Endothelial cell of umbilical vein (primary cell): ENCODE measurements around the gene USP6. TPM values are rescaled to one million over a fixed set of nuclear protein-coding genes. Genes with fewer than 3 reads are reported as not detected.

ENCODE experiments used
- BruUV-seq: library from RNA; stranded (reverse); fragments of 400-500 nt; replicated peaks from 2 replicates; lab custom pipeline; 2021; lab: Mats Ljungman, UMichigan
- CTCF ChIA-PET: fragments of 300-600, 350-600 bp; sonication (Branson Sonifier 250); formaldehyde crosslinking; loops from one replicate; lab custom pipeline; 2021; ENCODE audit warnings: antibody characterized with exemption, inconsistent platforms; lab: Charles Lee
- POLR2A ChIA-PET: fragments of 300-600, 350-600 bp; sonication (Branson Sonifier 250); formaldehyde crosslinking; loops from one replicate; lab custom pipeline; 2021; ENCODE audit warnings: antibody characterized with exemption, inconsistent platforms; lab: Charles Lee
- DNase-seq: peaks from one replicate; pipeline ENCODE4 v3.0.0-alpha.2; 2011; ENCODE audit warnings: low read depth, low spot score
- FAIRE-seq: peaks from 2 replicates; lab custom pipeline; 2011; peaks lifted over from hg19 to GRCh38; lab: Jason Lieb, UNC
- H2AFZ ChIP-seq: 2 replicates; pipeline ENCODE4 v1.6.0; 2012; ENCODE audit warnings: low read depth, low read length, control low read depth, inconsistent platforms
- H3K27ac ChIP-seq: 2 replicates; pipeline ENCODE4 v1.5.1; 2011; ENCODE audit warnings: low read depth, mild to moderate bottlenecking, control low read depth, low read length, moderate library complexity; ENCODE audit not compliant: insufficient read depth
- H3K27me3 ChIP-seq, 2 experiments: 2 replicates each; pipeline versions ENCODE4 v1.6.0 to v1.6.1; 2011; ENCODE audit warnings: low read length in 2 of 2, mixed read lengths in 1 of 2; ENCODE audit not compliant: control insufficient read depth in 2 of 2, insufficient read depth in 2 of 2
- H3K36me3 ChIP-seq, 2 experiments: 2 replicates in 1 of 2; 3 replicates in 1 of 2; pipeline ENCODE4 v1.5.1; 2011; ENCODE audit warnings: low read length in 2 of 2, mild to moderate bottlenecking in 1 of 2, moderate library complexity in 1 of 2; ENCODE audit not compliant: control insufficient read depth in 2 of 2, insufficient read depth in 2 of 2; ENCODE audit errors: extremely low read depth in 1 of 2
- H3K4me1 ChIP-seq: 3 replicates; pipeline ENCODE4 v1.5.1; 2011; ENCODE audit warnings: mild to moderate bottlenecking, low read length; ENCODE audit not compliant: control insufficient read depth, insufficient read depth; ENCODE audit errors: extremely low read depth
- H3K4me2 ChIP-seq: 2 replicates; pipeline ENCODE4 v1.6.1; 2011; ENCODE audit warnings: low read length, control low read depth, mixed read lengths; ENCODE audit not compliant: insufficient read depth
- H3K4me3 ChIP-seq, 3 experiments: fragments of 200-600 bp in 1 of 3; sonication (generic), shearing (Covaris generic) in 1 of 3; replicated peaks in 1 of 3; 2 replicates each; pipeline ENCODE4 v1.5.1; 2011 to 2016; ENCODE audit warnings: control low read depth in 3 of 3, low read length in 3 of 3, mild to moderate bottlenecking in 2 of 3, inconsistent platforms in 1 of 3, low read depth in 1 of 3, moderate library complexity in 1 of 3; ENCODE audit not compliant: insufficient read depth in 1 of 3
- H3K79me2 ChIP-seq: 2 replicates; pipeline ENCODE4 v1.6.0; 2012; ENCODE audit warnings: low read length, inconsistent platforms; ENCODE audit not compliant: control insufficient read depth, insufficient read depth
- H3K9ac ChIP-seq: replicated peaks from 2 replicates; pipeline ENCODE3; 2011; ENCODE audit warnings: low read length, control low read depth; ENCODE audit not compliant: insufficient read depth; ENCODE audit errors: extremely low read depth
- H3K9me1 ChIP-seq: replicated peaks from 3 replicates; pipeline ENCODE4 v1.6.0; 2011; ENCODE audit warnings: mild to moderate bottlenecking, low read length; ENCODE audit not compliant: control insufficient read depth, insufficient read depth; ENCODE audit errors: extremely low read depth
- H3K9me3 ChIP-seq: replicated peaks from 2 replicates; pipeline ENCODE4 v1.5.1; 2012; ENCODE audit warnings: low read length, inconsistent platforms; ENCODE audit not compliant: control insufficient read depth, insufficient read depth
- H4K20me1 ChIP-seq: replicated peaks from 2 replicates; pipeline ENCODE3; 2011; ENCODE audit warnings: mild to moderate bottlenecking, low read length; ENCODE audit not compliant: control insufficient read depth, insufficient read depth; ENCODE audit errors: extremely low read depth
- CTCF ChIP-seq, 2 donors: IDR thresholded peaks; 1 replicate in 1 of 2; 2 replicates in 1 of 2; pipeline ENCODE4 v1.5.1; 2011; ENCODE audit warnings: low read length in 2 of 2, mild to moderate bottlenecking in 2 of 2, moderate library complexity in 2 of 2, control low read depth in 1 of 2, inconsistent platforms in 1 of 2, low read depth in 1 of 2; ENCODE audit not compliant: insufficient read depth in 1 of 2; ENCODE audit errors: extremely low read depth in 1 of 2
- EZH2 ChIP-seq: IDR thresholded peaks from 2 replicates; pipeline ENCODE4 v1.6.1; 2012; ENCODE audit warnings: borderline replicate concordance, low read depth, mild to moderate bottlenecking, moderate library complexity, low read length, inconsistent platforms; ENCODE audit not compliant: severe bottlenecking
- FOS ChIP-seq: IDR thresholded peaks from 2 replicates; pipeline ENCODE4 v1.6.1; 2011; ENCODE audit warnings: mild to moderate bottlenecking, low read length, moderate library complexity, borderline replicate concordance; ENCODE audit not compliant: insufficient read depth
- GATA2 ChIP-seq: IDR thresholded peaks from 2 replicates; pipeline ENCODE4 v1.7.0; 2011; ENCODE audit warnings: low read depth, mild to moderate bottlenecking, moderate library complexity, mixed read lengths, low read length; ENCODE audit not compliant: insufficient read length, insufficient read depth
- JUN ChIP-seq: IDR thresholded peaks from 2 replicates; pipeline ENCODE4 v1.6.1; 2011; ENCODE audit warnings: borderline replicate concordance, low read depth; ENCODE audit not compliant: insufficient read length, insufficient read depth
- MAX ChIP-seq: IDR thresholded peaks from 2 replicates; pipeline ENCODE4 v1.6.1; 2011; ENCODE audit not compliant: insufficient read depth, insufficient read length
- MYC ChIP-seq: IDR thresholded peaks from one replicate; pipeline ENCODE4 v1.6.1; 2011; ENCODE audit warnings: mild to moderate bottlenecking, low read depth, low read length
- POLR2A ChIP-seq: IDR thresholded peaks from 2 replicates; pipeline ENCODE4 v1.6.1; 2012; ENCODE audit warnings: low read depth, mild to moderate bottlenecking, control low read depth, low read length
- POLR2AphosphoS5 ChIP-seq: IDR thresholded peaks from 2 replicates; pipeline ENCODE4 v1.6.1; 2012; ENCODE audit warnings: low read depth, mild to moderate bottlenecking, control low read depth, low read length, moderate library complexity; ENCODE audit not compliant: insufficient read depth
- dilution Hi-C: fragments of 300-500 bp; cut with MboI; formaldehyde crosslinking; loops from one replicate; pipeline ENCODE4 v1.15.0; 2019; ENCODE audit warnings: low sequenced_read_pairs; ENCODE audit not compliant: extremely low pct_ligation_motif_present
- intact Hi-C: fragments of 100-400 bp; cut with micrococcal nuclease; formaldehyde crosslinking; loops from one replicate; pipeline ENCODE4 v1.10.0; 2022
- polyA plus RNA-seq, 4 experiments: library from polyadenylated mRNA; depleted of rRNA in 3 of 4; stranded (reverse) in 3 of 4; unstranded in 1 of 4; fragments of >200 nt; gene quantifications; 2 replicates each; pipeline versions ENCODE4 v1.2.1 to v1.2.3, GENCODE V29; 2011 to 2012; ENCODE audit warnings: missing spikeins in 1 of 4
- total RNA-seq: library from RNA; stranded (reverse); gene quantifications from 2 replicates; pipeline ENCODE4 v1.2.3, GENCODE V29; 2021

The USP6 gene
- total and polyA plus RNA-seq, 2 donors (not counting 3 experiments of a cell fraction or from before 2014, with no cell fraction given): under 0.01 to 0.15 TPM

GRCh38 chr17:5200360-5200759 is 84.5 kb downstream of the USP6 start:
- Histone ChIP-seq H3K4me1 (no peaks in the 10 kb centered on the region), H3K4me3 (no peak overlapping the region), H3K9ac (no peak overlapping the region), H3K27ac (no peak overlapping the region), H3K9me1 (no peaks in the 10 kb centered on the region), H2AFZ (no peak overlapping the region), H3K79me2 (no peaks in the 10 kb centered on the region), H3K36me3 (no peaks in the 10 kb centered on the region), H3K4me2 (no peak overlapping the region), H3K27me3 (no peaks in the 10 kb centered on the region), H3K9me3 (no peaks in the 10 kb centered on the region), H4K20me1 (no peaks in the 10 kb centered on the region)
- dilution Hi-C loops: no loop called here
- intact Hi-C loops: no loop called here
- no peak for TF ChIP-seq POLR2AphosphoS5
- no peak for TF ChIP-seq POLR2A
- no peak for TF ChIP-seq FOS
- no peak for TF ChIP-seq MYC
- TF ChIP-seq EZH2: no peak
- no peak for TF ChIP-seq CTCF (IDR thresholded peaks at IDR 0.05; ENCODE audit: extremely low read depth in 1 of 2, insufficient read depth in 1 of 2, low read depth in 1 of 2, low read length in 2 of 2)
- no peak for TF ChIP-seq MAX
- no peak for TF ChIP-seq GATA2
- TF ChIP-seq JUN: no peak
- no peak for DNase-seq
- CTCF ChIA-PET: interaction anchor here (0.8 kb wide), 1 partner anchor 107 kb away, joined by 3 read pairs; no protein-coding TSS in a partner anchor
- no peak for FAIRE-seq
- POLR2A ChIA-PET: no interaction called here
- no TSS peak for BruUV-seq
